Neural cell (in vitro differentiated cells): ENCODE results near the gene DOP1A. TPM values are rescaled to one million over a fixed set of nuclear protein-coding genes. Genes with fewer than 3 reads are reported as not detected.

ENCODE experiments used
- H2AFZ ChIP-seq: fragments of 200-600, 300-800 bp; sonication (generic), shearing (Covaris generic); 2 replicates; pipeline ENCODE4 v1.6.0; 2014; ENCODE audit warnings: low read depth, mild to moderate bottlenecking, antibody characterized with exemption, low read length, moderate library complexity
- H3F3A ChIP-seq: fragments of 200-600 bp; shearing (Covaris generic); 2 replicates; pipeline ENCODE4 v1.6.1; 2016; ENCODE audit warnings: mild to moderate bottlenecking, moderate library complexity, mixed read lengths, antibody characterized with exemption, low read length; ENCODE audit not compliant: insufficient read depth, poor library complexity, severe bottlenecking
- H3K27ac ChIP-seq: fragments of 200-600, 300-800 bp; sonication (generic), shearing (Covaris generic); 2 replicates; pipeline ENCODE4 v1.5.1; 2014; ENCODE audit warnings: mild to moderate bottlenecking, low read length, moderate library complexity
- H3K27me3 ChIP-seq: fragments of 300-800, 200-600 bp; sonication (generic), shearing (Covaris generic); 2 replicates; pipeline ENCODE4 v1.6.0; 2014; ENCODE audit warnings: mild to moderate bottlenecking, low read depth, low read length, moderate library complexity; ENCODE audit not compliant: insufficient read depth
- H3K36me3 ChIP-seq: fragments of 300-800, 200-600 bp; sonication (generic), shearing (Covaris generic); 2 replicates; pipeline ENCODE4 v1.5.1; 2014; ENCODE audit warnings: mild to moderate bottlenecking, antibody characterized with exemption, low read length, moderate library complexity; ENCODE audit not compliant: insufficient read depth
- H3K4me2 ChIP-seq: fragments of 300-800, 200-600 bp; sonication (generic), shearing (Covaris generic); 2 replicates; pipeline ENCODE4 v1.6.0; 2014; ENCODE audit warnings: mild to moderate bottlenecking, low read length
- H3K4me3 ChIP-seq: fragments of 300-800, 200-600 bp; sonication (generic), shearing (Covaris generic); 2 replicates; pipeline ENCODE4 v1.5.1; 2014; ENCODE audit warnings: mild to moderate bottlenecking, low read length, moderate library complexity
- H3K79me2 ChIP-seq: fragments of 200-600 bp; shearing (Covaris generic); replicated peaks from 2 replicates; pipeline ENCODE4 v1.6.0; 2014; ENCODE audit warnings: mild to moderate bottlenecking, low read length, moderate library complexity; ENCODE audit not compliant: insufficient read depth
- H3K9ac ChIP-seq: fragments of 300-800, 200-600 bp; sonication (generic), shearing (Covaris generic); 2 replicates; pipeline ENCODE4 v1.6.1; 2016; ENCODE audit warnings: mild to moderate bottlenecking, low read length, mixed read lengths
- H3K9me2 ChIP-seq: fragments of 200-600 bp; shearing (Covaris generic); 2 replicates; pipeline ENCODE4 v1.6.1; 2016; ENCODE audit warnings: mild to moderate bottlenecking, low read length, mixed read lengths; ENCODE audit not compliant: insufficient read depth
- H3K9me3 ChIP-seq: fragments of 200-600, 300-800 bp; sonication (generic), shearing (Covaris generic); 2 replicates; pipeline ENCODE4 v1.6.1; 2016; ENCODE audit warnings: mild to moderate bottlenecking, mixed run types, low read length, moderate library complexity, mixed read lengths
- H4K20me1 ChIP-seq: fragments of 200-600 bp; shearing (Covaris generic); 2 replicates; pipeline ENCODE4 v1.6.1; 2016; ENCODE audit warnings: mild to moderate bottlenecking, mixed run types; ENCODE audit not compliant: insufficient read depth
- EP300 ChIP-seq: fragments of 450-650 bp; conservative IDR thresholded peaks from 2 replicates; pipeline ENCODE4 v1.6.1; 2014; ENCODE audit warnings: antibody characterized with exemption, mild to moderate bottlenecking, moderate library complexity; ENCODE audit not compliant: poor library complexity, severe bottlenecking
- MXI1 ChIP-seq: fragments of 450-650 bp; conservative IDR thresholded peaks from 2 replicates; pipeline ENCODE4 v1.6.1; 2014; ENCODE audit warnings: antibody characterized with exemption, mild to moderate bottlenecking; ENCODE audit not compliant: poor library complexity, severe bottlenecking
- POLR2AphosphoS5 ChIP-seq: IDR thresholded peaks from 2 replicates; pipeline ENCODE4 v1.6.1; 2012
- RAD21 ChIP-seq: fragments of 450-650 bp; conservative IDR thresholded peaks from 2 replicates; pipeline ENCODE4 v1.6.1; 2014; ENCODE audit warnings: antibody characterized with exemption, mild to moderate bottlenecking, moderate library complexity
- SMC3 ChIP-seq: fragments of 450-650 bp; conservative IDR thresholded peaks from 2 replicates; pipeline ENCODE4 v1.6.1; 2014; ENCODE audit warnings: antibody characterized with exemption, mild to moderate bottlenecking, moderate library complexity; ENCODE audit not compliant: poor library complexity
- TAF1 ChIP-seq: IDR thresholded peaks from 2 replicates; pipeline ENCODE4 v1.6.1; 2012; ENCODE audit warnings: low read depth
- polyA plus RNA-seq: library from polyadenylated mRNA; depleted of rRNA; stranded (reverse); fragments of >200 nt; gene quantifications from 2 replicates; pipeline ENCODE4 v1.2.3, GENCODE V29; 2014
- TF ChIP-seq, protein P1 (sequence below): fragments of 450-650 bp; IDR thresholded peaks from 2 replicates; pipeline ENCODE4 v1.5.1; 2014; ENCODE audit warnings: antibody characterized with exemption, mild to moderate bottlenecking, moderate library complexity; ENCODE audit not compliant: poor library complexity, severe bottlenecking
- TF ChIP-seq, protein P2 (sequence below): IDR thresholded peaks from 2 replicates; pipeline ENCODE4 v1.6.1; 2012; ENCODE audit warnings: borderline replicate concordance

DOP1A gene
- polyA plus RNA-seq, 1 donor from 2014 or later = 97.6 TPM

DNA sequence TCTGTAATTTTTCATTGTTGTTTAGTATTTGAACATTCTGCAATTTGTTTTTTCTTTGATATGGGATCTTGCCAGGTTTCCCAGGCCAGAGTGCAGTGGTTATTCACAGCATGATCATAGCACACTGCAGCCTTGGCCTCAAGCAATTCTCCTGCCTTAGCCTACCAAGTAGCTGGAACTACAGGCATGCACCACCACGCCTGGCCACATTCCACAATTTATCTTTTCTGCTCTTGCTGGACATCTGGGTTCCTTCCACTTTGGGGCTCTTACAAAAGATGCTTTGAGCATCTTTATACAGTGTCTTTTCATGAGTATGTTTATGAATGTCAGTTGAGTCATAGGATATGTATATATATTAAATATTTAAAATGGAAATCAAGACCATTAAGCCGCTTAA, 83.6 kb downstream of the DOP1A start:
- Histone ChIP-seq H3K27me3 (no peaks in the 10 kb centered on the region), H4K20me1 (no peaks in the 10 kb centered on the region), H3K79me2 (no peaks in the 10 kb centered on the region), H3F3A (no peaks in the 10 kb centered on the region), H3K9me2 (no peaks in the 10 kb centered on the region), H3K9ac (no peak overlapping the region), H3K4me2 (no peak overlapping the region), H3K36me3 (peaks cover 13% of the 10 kb centered on the region), H2AFZ (no peak overlapping the region), H3K4me3 (no peak overlapping the region), H3K27ac (no peak overlapping the region), H3K9me3 (no peaks in the 10 kb centered on the region)
- TF ChIP-seq POLR2AphosphoS5 (no peak), RAD21 (no peak), MXI1 (no peak), TAF1 (no peak)
- TF ChIP-seq, protein P1, sequence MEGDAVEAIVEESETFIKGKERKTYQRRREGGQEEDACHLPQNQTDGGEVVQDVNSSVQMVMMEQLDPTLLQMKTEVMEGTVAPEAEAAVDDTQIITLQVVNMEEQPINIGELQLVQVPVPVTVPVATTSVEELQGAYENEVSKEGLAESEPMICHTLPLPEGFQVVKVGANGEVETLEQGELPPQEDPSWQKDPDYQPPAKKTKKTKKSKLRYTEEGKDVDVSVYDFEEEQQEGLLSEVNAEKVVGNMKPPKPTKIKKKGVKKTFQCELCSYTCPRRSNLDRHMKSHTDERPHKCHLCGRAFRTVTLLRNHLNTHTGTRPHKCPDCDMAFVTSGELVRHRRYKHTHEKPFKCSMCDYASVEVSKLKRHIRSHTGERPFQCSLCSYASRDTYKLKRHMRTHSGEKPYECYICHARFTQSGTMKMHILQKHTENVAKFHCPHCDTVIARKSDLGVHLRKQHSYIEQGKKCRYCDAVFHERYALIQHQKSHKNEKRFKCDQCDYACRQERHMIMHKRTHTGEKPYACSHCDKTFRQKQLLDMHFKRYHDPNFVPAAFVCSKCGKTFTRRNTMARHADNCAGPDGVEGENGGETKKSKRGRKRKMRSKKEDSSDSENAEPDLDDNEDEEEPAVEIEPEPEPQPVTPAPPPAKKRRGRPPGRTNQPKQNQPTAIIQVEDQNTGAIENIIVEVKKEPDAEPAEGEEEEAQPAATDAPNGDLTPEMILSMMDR = no peak

DNA sequence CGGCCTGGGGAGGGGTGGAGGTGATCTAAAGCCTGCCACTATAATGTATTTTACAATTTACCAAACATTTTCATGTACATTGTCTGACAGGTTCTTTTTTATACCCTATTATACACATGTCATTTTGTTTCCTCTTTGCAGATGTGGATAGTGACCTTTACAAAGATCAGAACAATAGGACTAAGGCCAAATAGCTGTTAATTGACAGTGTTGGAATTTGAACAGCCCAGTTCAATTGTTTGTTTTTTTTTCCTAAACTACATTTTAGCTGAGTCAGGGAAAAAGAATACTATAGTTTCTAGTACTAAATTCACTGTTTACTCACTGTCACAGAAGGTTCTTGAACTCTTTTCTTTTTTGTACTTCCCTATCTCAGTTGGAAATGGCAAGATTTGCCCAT, 85.4 kb downstream of the DOP1A start:
- Histone ChIP-seq H2AFZ (no peak overlapping the region), H3F3A (no peaks in the 10 kb centered on the region), H3K9me2 (no peaks in the 10 kb centered on the region), H3K27ac (no peak overlapping the region), H3K9me3 (no peaks in the 10 kb centered on the region), H3K27me3 (no peaks in the 10 kb centered on the region), H3K4me3 (no peak overlapping the region), H3K36me3 (peaks cover 9% of the 10 kb centered on the region), H4K20me1 (no peaks in the 10 kb centered on the region), H3K79me2 (no peaks in the 10 kb centered on the region), H3K4me2 (no peak overlapping the region), H3K9ac (no peak overlapping the region)
- no peak for TF ChIP-seq EP300

DNA sequence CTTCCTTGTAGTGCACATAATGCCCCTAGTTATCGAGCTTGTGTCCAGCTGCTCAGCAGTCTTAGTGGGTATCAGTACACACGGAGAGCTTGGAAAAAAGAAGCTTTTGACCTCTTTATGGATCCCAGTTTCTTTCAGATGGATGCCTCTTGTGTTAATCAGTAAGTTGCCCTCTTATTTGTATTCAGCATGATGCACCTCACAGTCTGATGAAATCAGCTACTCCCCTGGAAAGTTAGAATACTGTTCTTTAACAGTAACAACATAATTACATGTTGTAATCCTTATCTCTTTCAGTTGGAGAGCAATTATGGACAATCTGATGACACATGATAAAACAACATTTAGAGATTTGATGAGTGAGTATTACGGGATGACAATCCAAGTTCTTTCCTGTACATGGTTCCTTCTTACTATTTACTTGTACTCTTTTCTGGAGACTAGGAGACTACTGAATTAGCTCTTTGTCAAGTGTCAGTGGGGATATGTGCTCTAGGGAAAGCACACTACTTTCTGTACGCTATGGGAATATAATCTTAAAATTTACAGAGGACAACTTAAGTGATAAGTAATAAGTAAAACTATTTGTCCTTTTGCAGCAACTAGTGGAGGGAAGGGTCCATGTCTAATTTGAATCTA, 86.5 kb downstream of the DOP1A start:
- peaks cover 9% of the 10 kb centered on the region for H3K36me3 ChIP-seq
- no peak overlapping the region for H3K4me3 ChIP-seq
- no peaks in the 10 kb centered on the region for H3K79me2 ChIP-seq
- TF ChIP-seq SMC3 = no peak
- TF ChIP-seq, protein P2, sequence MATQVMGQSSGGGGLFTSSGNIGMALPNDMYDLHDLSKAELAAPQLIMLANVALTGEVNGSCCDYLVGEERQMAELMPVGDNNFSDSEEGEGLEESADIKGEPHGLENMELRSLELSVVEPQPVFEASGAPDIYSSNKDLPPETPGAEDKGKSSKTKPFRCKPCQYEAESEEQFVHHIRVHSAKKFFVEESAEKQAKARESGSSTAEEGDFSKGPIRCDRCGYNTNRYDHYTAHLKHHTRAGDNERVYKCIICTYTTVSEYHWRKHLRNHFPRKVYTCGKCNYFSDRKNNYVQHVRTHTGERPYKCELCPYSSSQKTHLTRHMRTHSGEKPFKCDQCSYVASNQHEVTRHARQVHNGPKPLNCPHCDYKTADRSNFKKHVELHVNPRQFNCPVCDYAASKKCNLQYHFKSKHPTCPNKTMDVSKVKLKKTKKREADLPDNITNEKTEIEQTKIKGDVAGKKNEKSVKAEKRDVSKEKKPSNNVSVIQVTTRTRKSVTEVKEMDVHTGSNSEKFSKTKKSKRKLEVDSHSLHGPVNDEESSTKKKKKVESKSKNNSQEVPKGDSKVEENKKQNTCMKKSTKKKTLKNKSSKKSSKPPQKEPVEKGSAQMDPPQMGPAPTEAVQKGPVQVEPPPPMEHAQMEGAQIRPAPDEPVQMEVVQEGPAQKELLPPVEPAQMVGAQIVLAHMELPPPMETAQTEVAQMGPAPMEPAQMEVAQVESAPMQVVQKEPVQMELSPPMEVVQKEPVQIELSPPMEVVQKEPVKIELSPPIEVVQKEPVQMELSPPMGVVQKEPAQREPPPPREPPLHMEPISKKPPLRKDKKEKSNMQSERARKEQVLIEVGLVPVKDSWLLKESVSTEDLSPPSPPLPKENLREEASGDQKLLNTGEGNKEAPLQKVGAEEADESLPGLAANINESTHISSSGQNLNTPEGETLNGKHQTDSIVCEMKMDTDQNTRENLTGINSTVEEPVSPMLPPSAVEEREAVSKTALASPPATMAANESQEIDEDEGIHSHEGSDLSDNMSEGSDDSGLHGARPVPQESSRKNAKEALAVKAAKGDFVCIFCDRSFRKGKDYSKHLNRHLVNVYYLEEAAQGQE = no peak
- TF ChIP-seq RAD21 = no peak
- no peak for TF ChIP-seq EP300
- no peak for TF ChIP-seq TAF1
- no peak overlapping the region for H3K9ac ChIP-seq
- H4K20me1 ChIP-seq = no peaks in the 10 kb centered on the region
- H3K9me3 ChIP-seq = no peaks in the 10 kb centered on the region
- H3F3A ChIP-seq = no peaks in the 10 kb centered on the region
- H3K4me2 ChIP-seq = no peak overlapping the region
- no peak overlapping the region for H2AFZ ChIP-seq
- no peaks in the 10 kb centered on the region for H3K9me2 ChIP-seq
- no peak overlapping the region for H3K27ac ChIP-seq
- no peaks in the 10 kb centered on the region for H3K27me3 ChIP-seq
